Mesenchymal stem cell (in vitro differentiated cells and primary cell): ENCODE results near the gene NOSIP.

Source experiments
- DNase-seq: peaks from one replicate; pipeline ENCODE4 v3.0.0-alpha.2; 2013
- H2AFZ ChIP-seq: one replicate; pipeline ENCODE4 v1.6.1; 2013; ENCODE audit warnings: low read depth, mild to moderate bottlenecking, control low read depth, inconsistent platforms, low read length, moderate library complexity
- H2AK5ac ChIP-seq: 2 replicates; pipeline ENCODE4 v1.6.1; 2013; ENCODE audit warnings: low read length, moderate library complexity, mild to moderate bottlenecking, inconsistent platforms; ENCODE audit not compliant: severe bottlenecking
- H2BK120ac ChIP-seq: one replicate; pipeline ENCODE4 v1.6.1; 2013; ENCODE audit warnings: low read depth, mild to moderate bottlenecking, inconsistent platforms, low read length, moderate library complexity
- H2BK12ac ChIP-seq, 2 experiments: one replicate each; pipeline ENCODE4 v1.6.1; 2013; ENCODE audit warnings: inconsistent platforms in 2 of 2, low read length in 2 of 2, mild to moderate bottlenecking in 2 of 2, moderate library complexity in 2 of 2, control low read depth in 1 of 2
- H2BK15ac ChIP-seq: one replicate; pipeline ENCODE4 v1.6.1; 2013; ENCODE audit warnings: mild to moderate bottlenecking, low read depth, inconsistent platforms; ENCODE audit not compliant: poor library complexity, severe bottlenecking
- H2BK5ac ChIP-seq: 2 replicates; pipeline ENCODE4 v1.6.1; 2013; ENCODE audit warnings: low read depth, mild to moderate bottlenecking, low read length, control low read depth, inconsistent platforms; ENCODE audit not compliant: poor library complexity, severe bottlenecking
- H3K14ac ChIP-seq, 2 experiments: one replicate each; pipeline ENCODE4 v1.6.1; 2013; ENCODE audit warnings: inconsistent platforms in 2 of 2, low read length in 2 of 2, control low read depth in 1 of 2, mild to moderate bottlenecking in 1 of 2, moderate library complexity in 1 of 2
- H3K18ac ChIP-seq, 2 experiments: one replicate each; pipeline ENCODE4 v1.6.1; 2013; ENCODE audit warnings: inconsistent platforms in 2 of 2, low read length in 2 of 2, control low read depth in 1 of 2, low read depth in 1 of 2, mild to moderate bottlenecking in 1 of 2
- H3K23ac ChIP-seq, 2 experiments: one replicate each; pipeline ENCODE4 v1.6.1; 2013; ENCODE audit warnings: inconsistent platforms in 2 of 2, low read length in 2 of 2, mild to moderate bottlenecking in 2 of 2, moderate library complexity in 2 of 2, control low read depth in 1 of 2
- H3K27ac ChIP-seq: 2 replicates; pipeline ENCODE4 v1.5.1; 2013; ENCODE audit warnings: mild to moderate bottlenecking, moderate library complexity, low read length, control low read depth, inconsistent platforms; ENCODE audit not compliant: poor library complexity, severe bottlenecking
- H3K27me3 ChIP-seq, 2 experiments: 2 replicates each; pipeline versions ENCODE4 v1.6.1 to v1.7.0; 2013; ENCODE audit warnings: low read length in 2 of 2, mild to moderate bottlenecking in 2 of 2, moderate library complexity in 2 of 2, control low read depth in 1 of 2, inconsistent platforms in 1 of 2; ENCODE audit not compliant: control insufficient read depth in 1 of 2, insufficient read depth in 1 of 2
- H3K36me3 ChIP-seq, 2 experiments: 2 replicates each; pipeline versions ENCODE4 v1.6.1 to v1.7.0; 2013; ENCODE audit warnings: low read length in 2 of 2, control low read depth in 1 of 2, inconsistent platforms in 1 of 2, low read depth in 1 of 2, mild to moderate bottlenecking in 1 of 2; ENCODE audit not compliant: insufficient read depth in 2 of 2, control insufficient read depth in 1 of 2
- H3K4ac ChIP-seq, 2 experiments: one replicate each; pipeline ENCODE4 v1.6.1; 2013; ENCODE audit warnings: inconsistent platforms in 2 of 2, low read length in 2 of 2, mild to moderate bottlenecking in 2 of 2, moderate library complexity in 2 of 2, control low read depth in 1 of 2, low read depth in 1 of 2
- H3K4me1 ChIP-seq: 2 replicates; pipeline ENCODE4 v1.6.1; 2013; ENCODE audit warnings: low read depth, low read length, control low read depth; ENCODE audit not compliant: control insufficient read depth, insufficient read depth
- H3K4me2 ChIP-seq: 2 replicates; pipeline ENCODE4 v1.6.1; 2013; ENCODE audit warnings: low read length, mild to moderate bottlenecking, inconsistent platforms; ENCODE audit not compliant: poor library complexity, severe bottlenecking
- H3K4me3 ChIP-seq, 2 experiments: 2 replicates each; pipeline versions ENCODE4 v1.5.1 to v1.7.0; 2013; ENCODE audit warnings: low read length in 2 of 2, mild to moderate bottlenecking in 2 of 2, control low read depth in 1 of 2, low read depth in 1 of 2; ENCODE audit not compliant: insufficient read depth in 1 of 2
- H3K79me1 ChIP-seq: replicated peaks from 2 replicates; pipeline ENCODE4 v1.6.1; 2013; ENCODE audit warnings: mild to moderate bottlenecking, control low read depth, low read length, inconsistent platforms; ENCODE audit not compliant: poor library complexity, severe bottlenecking
- H3K9ac ChIP-seq: 2 replicates; pipeline ENCODE4 v1.7.0; 2013; ENCODE audit warnings: mild to moderate bottlenecking, low read length, moderate library complexity
- H3K9me3 ChIP-seq: 2 replicates; pipeline ENCODE4 v1.7.0; 2013; ENCODE audit warnings: mild to moderate bottlenecking, low read length; ENCODE audit not compliant: control insufficient read depth
- H4K8ac ChIP-seq: one replicate; pipeline ENCODE4 v1.6.1; 2013; ENCODE audit warnings: inconsistent platforms, mild to moderate bottlenecking, low read length, moderate library complexity
- H4K91ac ChIP-seq: one replicate; pipeline ENCODE4 v1.6.1; 2013; ENCODE audit warnings: mild to moderate bottlenecking, low read length, inconsistent platforms
- WGBS: methylation state at CpG from one replicate; pipeline ENCODE4 v1.1.7; 2013; ENCODE audit warnings: mixed read lengths; 5-methylcytosine and 5-hydroxymethylcytosine counted together

Gene NOSIP

DNA sequence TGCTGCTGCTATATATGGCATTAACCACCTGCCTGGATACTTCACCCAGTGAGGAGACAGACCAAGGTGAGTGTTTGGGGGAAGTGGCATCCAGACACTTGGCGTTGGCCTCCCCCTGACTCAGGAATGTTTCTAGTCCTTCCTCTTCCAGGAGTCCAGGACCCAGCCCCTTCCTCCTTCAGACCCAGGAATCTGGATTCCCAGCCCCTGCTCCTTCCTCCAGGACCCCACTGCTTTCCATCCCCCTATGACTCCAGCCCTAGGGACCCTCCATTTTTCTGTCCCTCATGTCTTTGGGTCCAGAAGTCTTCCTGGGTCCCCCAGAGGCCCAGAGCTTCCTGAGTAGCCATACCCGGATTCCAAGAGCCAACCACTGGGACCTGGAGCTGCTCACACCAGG lies 2.9 kb upstream of the NOSIP start:
- H3K9ac ChIP-seq, result no peak overlapping the region
- H3K9me3 ChIP-seq, result no peaks in the 10 kb centered on the region
- H2BK120ac ChIP-seq, result no peak overlapping the region
- H3K79me1 ChIP-seq, result no peaks in the 10 kb centered on the region
- DNase-seq, result no peak
- H2BK5ac ChIP-seq, result no peak overlapping the region
- no peak overlapping the region for H3K4me2 ChIP-seq
- no peak overlapping the region for H3K14ac ChIP-seq
- no peak overlapping the region for H2BK12ac ChIP-seq
- no peak overlapping the region for H3K18ac ChIP-seq
- H3K27me3 ChIP-seq, result no peaks in the 10 kb centered on the region
- peak overlapping the region in 1 of 2 experiments; percentile 18 for H3K23ac ChIP-seq
- H2AFZ ChIP-seq, result no peak overlapping the region
- no peak overlapping the region for H2AK5ac ChIP-seq
- H4K91ac ChIP-seq, result no peak overlapping the region
- H3K27ac ChIP-seq, result no peak overlapping the region
- H3K36me3 ChIP-seq, result no peaks in the 10 kb centered on the region
- no peak overlapping the region for H2BK15ac ChIP-seq
- peaks cover 2% of the 10 kb centered on the region for H3K4me1 ChIP-seq
- H3K4ac ChIP-seq, result no peak overlapping the region
- H3K4me3 ChIP-seq, result no peak overlapping the region
- H4K8ac ChIP-seq, result no peak overlapping the region
- WGBS, result 71% methylated on average over 2 of the region's 2 CpGs

DNA sequence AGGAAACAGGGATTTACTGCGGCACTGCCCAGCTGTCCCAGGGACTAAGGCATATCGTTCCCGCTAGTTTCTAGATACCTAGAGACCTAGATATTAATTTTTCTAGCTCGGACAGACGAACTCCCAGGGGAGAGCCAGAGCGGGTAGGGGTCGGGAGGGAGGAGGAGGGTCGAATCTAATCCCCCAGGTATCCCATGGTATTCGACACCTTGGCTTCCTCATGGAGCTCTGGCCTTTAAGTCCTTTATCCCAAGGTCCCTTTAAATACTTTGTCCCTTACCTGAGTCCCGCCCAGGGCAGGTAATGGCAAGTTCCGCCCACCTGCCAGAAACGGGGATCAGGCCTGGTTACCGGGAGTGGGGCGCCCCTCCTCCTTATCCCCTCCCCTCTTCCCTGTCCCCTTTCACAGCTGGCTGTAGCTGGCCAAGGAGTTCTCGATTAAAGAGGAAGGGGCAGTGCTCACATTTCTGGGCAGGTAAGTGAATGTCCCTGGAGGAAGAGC lies 702 bp upstream of the NOSIP start, which contains the start of gene PRRG2:
PRRG2 (plus strand) TSS at position 310 of the 502 bp plus-strand sequence. CDS start 1,904 bp downstream, outside the sequence.
- Histone ChIP-seq H3K4ac (no peak within 1 kb of the TSS), H3K18ac (peak within 1 kb of the TSS; percentile 2), H3K36me3 (peaks cover 3 to 5% of the 10 kb centered on the region in 2 experiments), H3K9ac (peak within 1 kb of the TSS; percentile 95), H4K91ac (no peak within 1 kb of the TSS), H2AK5ac (peak within 1 kb of the TSS; percentile 44), H3K27ac (peak within 1 kb of the TSS; percentile 71), H3K4me3 (peak within 1 kb of the TSS; percentile 58 to 98), H4K8ac (peak within 1 kb of the TSS; percentile 92), H2AFZ (no peak within 1 kb of the TSS), H2BK12ac (peak within 1 kb of the TSS in 1 of 2 experiments; percentile 33), H2BK5ac (no peak within 1 kb of the TSS), H3K4me2 (peak within 1 kb of the TSS; percentile 78), H3K4me1 (peaks cover 2% of the 10 kb centered on the region), H3K79me1 (no peaks in the 10 kb centered on the region), H2BK15ac (no peak within 1 kb of the TSS), H3K27me3 (no peaks in the 10 kb centered on the region), H3K23ac (no peak within 1 kb of the TSS), H2BK120ac (no peak within 1 kb of the TSS), H3K9me3 (no peaks in the 10 kb centered on the region), H3K14ac (no peak within 1 kb of the TSS)
- DNase-seq, result no peak
- 47% methylated on average over 14 of the region's 15 CpGs for WGBS

DNA sequence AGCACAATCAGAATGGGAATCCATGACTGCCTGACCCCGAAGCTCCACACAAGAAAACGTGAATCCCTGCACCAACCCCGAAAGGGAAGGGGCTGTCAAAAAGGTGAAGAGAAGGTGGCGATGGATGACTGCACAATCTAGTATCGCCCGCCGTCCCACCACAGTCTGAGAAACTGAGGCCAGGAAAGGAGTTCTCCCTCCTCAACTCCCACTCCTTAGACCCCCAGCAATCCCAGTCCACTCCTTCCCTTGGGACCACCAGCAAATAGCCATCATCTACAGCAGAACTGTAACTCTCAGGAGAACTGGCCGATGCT lies 451 bp downstream of the NOSIP start:
- H2BK120ac ChIP-seq, result no peak overlapping the region
- H2AK5ac ChIP-seq, result no peak overlapping the region
- no peak overlapping the region for H3K4ac ChIP-seq
- peak overlapping the region; percentile 58 to 98 for H3K4me3 ChIP-seq
- peaks cover 9 to 12% of the 10 kb centered on the region in 2 experiments for H3K36me3 ChIP-seq
- 0% methylated on average over 5 of the region's 8 CpGs for WGBS
- peak overlapping the region; percentile 95 for H3K9ac ChIP-seq
- H3K4me1 ChIP-seq, result peaks cover 2% of the 10 kb centered on the region
- no peak overlapping the region for H3K23ac ChIP-seq
- peak overlapping the region; percentile 71 for H3K27ac ChIP-seq
- peak overlapping the region; percentile 2 for H3K18ac ChIP-seq
- peak overlapping the region; percentile 78 for H3K4me2 ChIP-seq
- no peak for DNase-seq
- H3K14ac ChIP-seq, result no peak overlapping the region
- no peaks in the 10 kb centered on the region for H3K27me3 ChIP-seq
- no peak overlapping the region for H2AFZ ChIP-seq
- H2BK12ac ChIP-seq, result no peak overlapping the region
- H3K79me1 ChIP-seq, result peaks cover 3% of the 10 kb centered on the region
- no peak overlapping the region for H2BK5ac ChIP-seq
- H2BK15ac ChIP-seq, result no peak overlapping the region
- no peak overlapping the region for H4K91ac ChIP-seq
- no peak overlapping the region for H4K8ac ChIP-seq
- no peaks in the 10 kb centered on the region for H3K9me3 ChIP-seq

DNA sequence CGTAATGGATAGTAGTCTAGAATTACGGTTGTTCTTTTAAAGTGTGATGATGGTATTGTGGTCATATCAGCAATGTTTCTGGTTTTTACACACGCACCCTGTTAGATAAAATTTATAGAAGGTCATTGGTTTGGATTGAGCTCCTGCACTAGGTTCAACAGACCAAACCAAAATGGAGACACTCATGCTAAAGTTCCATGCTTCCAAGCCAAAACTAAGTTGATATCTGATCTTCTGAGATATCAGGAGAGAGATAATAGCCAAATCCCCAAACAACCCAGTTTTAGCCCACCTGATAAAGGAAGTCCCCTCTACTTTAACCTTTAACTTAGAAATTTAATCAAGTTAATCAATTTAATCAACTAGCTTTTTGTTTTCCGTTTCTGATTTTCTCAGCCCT lies 1.2 kb downstream of the NOSIP start:
- H2AFZ ChIP-seq, result no peak overlapping the region
- H3K4me2 ChIP-seq, result no peak overlapping the region
- peaks cover 4% of the 10 kb centered on the region for H3K4me1 ChIP-seq
- H3K4me3 ChIP-seq, result peak overlapping the region in 1 of 2 experiments; percentile 98
- H2BK15ac ChIP-seq, result no peak overlapping the region
- no peak overlapping the region for H3K4ac ChIP-seq
- no peak overlapping the region for H4K91ac ChIP-seq
- peaks cover 3% of the 10 kb centered on the region for H3K79me1 ChIP-seq
- DNase-seq, result no peak
- no peak overlapping the region for H2BK12ac ChIP-seq
- no peak overlapping the region for H2AK5ac ChIP-seq
- no peak overlapping the region for H4K8ac ChIP-seq
- H3K9ac ChIP-seq, result peak overlapping the region; percentile 95
- no peak overlapping the region for H2BK120ac ChIP-seq
- H3K36me3 ChIP-seq, result peaks cover 15 to 16% of the 10 kb centered on the region in 2 experiments
- 89% methylated on average over 4 of the region's 4 CpGs for WGBS
- no peak overlapping the region for H3K18ac ChIP-seq
- H3K9me3 ChIP-seq, result no peaks in the 10 kb centered on the region
- no peak overlapping the region for H3K27ac ChIP-seq
- no peak overlapping the region for H3K23ac ChIP-seq
- no peak overlapping the region for H3K14ac ChIP-seq
- no peak overlapping the region for H2BK5ac ChIP-seq
- no peaks in the 10 kb centered on the region for H3K27me3 ChIP-seq
